Left ventricle myocardium inferior (tissue), 1 donor: ENCODE measurements around the gene ELP4. TPM values are rescaled to one million over a fixed set of nuclear protein-coding genes. Genes with fewer than 3 reads are reported as not detected.

Experiments used
- DNase-seq: peaks from one replicate; pipeline ENCODE4 v3.0.0-alpha.2; 2020
- H3K27ac ChIP-seq: fragments of 200-600 bp; replicated peaks from 2 replicates; pipeline ENCODE4 v1.8.0; 2021
- H3K27me3 ChIP-seq: fragments of 200-600 bp; 2 replicates; pipeline ENCODE4 v1.8.0; 2021; ENCODE audit warnings: low read depth
- H3K36me3 ChIP-seq: fragments of 200-600 bp; 2 replicates; pipeline ENCODE4 v1.8.0; 2021
- H3K4me1 ChIP-seq: fragments of 200-600 bp; 2 replicates; pipeline ENCODE4 v1.8.0; 2021
- H3K4me3 ChIP-seq: fragments of 200-600 bp; 2 replicates; pipeline ENCODE4 v1.8.0; 2021; ENCODE audit warnings: mild to moderate bottlenecking, moderate library complexity
- H3K9me3 ChIP-seq: fragments of 200-600 bp; replicated peaks from 2 replicates; pipeline ENCODE4 v1.8.0; 2021
- intact Hi-C: fragments of 100-400 bp; cut with micrococcal nuclease; formaldehyde crosslinking; loops from one replicate; pipeline ENCODE4 v1.11.0; 2022
- total RNA-seq: library from RNA; stranded (reverse); fragmentation: NEBNext Ultra II Directional; extraction: Animal tissue kit (Norgen Biotek cat#: 25700); gene quantifications from one replicate; pipeline ENCODE4 v1.2.1, GENCODE V29; 2021
- TF ChIP-seq, protein P1 (sequence below): fragments of 200-600 bp; IDR thresholded peaks from 2 replicates; pipeline ENCODE4 v1.8.0; 2021; ENCODE audit warnings: antibody characterized with exemption, mild to moderate bottlenecking, borderline replicate concordance
- donor health status: DM: no; HTN: yes; CAD: no; lungs with severe emphysema.

Gene ELP4
- total RNA-seq, 1 donor from 2014 or later = 13.6 TPM

DNA sequence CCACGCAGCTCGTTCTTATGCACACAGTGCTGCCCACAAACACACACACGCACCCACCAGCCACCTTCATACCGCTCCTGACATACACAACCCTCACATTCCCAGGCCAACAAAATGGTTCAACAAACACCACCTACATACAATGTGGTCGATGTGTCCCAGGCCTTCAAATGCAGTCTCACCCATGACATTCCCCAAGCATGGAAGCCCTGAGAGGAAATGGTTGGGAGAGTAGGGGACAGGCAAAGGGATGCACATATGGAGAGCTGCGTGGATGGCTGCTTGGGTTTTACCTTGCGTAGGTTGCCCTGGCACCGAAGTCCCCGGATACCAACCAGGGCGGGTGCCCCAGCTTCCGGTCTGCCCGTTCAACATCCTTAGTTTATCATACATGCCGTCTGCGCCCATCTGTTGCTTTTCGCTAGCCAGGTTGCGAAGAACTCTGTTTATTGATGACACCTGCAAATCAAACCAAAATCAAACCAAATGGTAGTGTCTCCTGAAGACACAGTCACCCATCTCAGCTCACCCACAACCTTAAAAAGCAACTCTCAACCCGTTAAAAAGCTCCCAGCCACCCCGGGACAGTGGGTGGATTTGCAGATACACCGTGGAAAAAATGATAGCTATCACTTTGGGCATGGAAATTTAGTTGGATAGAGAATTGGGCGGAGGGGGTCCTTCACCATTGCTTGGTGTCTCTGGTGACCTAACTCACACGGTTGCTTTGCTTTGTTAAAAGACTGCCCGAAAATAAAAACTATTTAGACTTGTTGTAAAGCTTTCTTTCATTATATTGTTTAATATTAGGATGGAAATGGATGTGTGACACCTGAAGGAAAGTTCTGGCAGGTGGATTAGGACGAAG is 291.1 kb downstream of the ELP4 start:
- intact Hi-C loops = no loop called here
- H3K4me3 ChIP-seq = no peak overlapping the region
- no peak overlapping the region for H3K27ac ChIP-seq
- H3K27me3 ChIP-seq = peaks cover 100% of the 10 kb centered on the region
- peaks cover 48% of the 10 kb centered on the region for H3K4me1 ChIP-seq
- TF ChIP-seq, protein P1, sequence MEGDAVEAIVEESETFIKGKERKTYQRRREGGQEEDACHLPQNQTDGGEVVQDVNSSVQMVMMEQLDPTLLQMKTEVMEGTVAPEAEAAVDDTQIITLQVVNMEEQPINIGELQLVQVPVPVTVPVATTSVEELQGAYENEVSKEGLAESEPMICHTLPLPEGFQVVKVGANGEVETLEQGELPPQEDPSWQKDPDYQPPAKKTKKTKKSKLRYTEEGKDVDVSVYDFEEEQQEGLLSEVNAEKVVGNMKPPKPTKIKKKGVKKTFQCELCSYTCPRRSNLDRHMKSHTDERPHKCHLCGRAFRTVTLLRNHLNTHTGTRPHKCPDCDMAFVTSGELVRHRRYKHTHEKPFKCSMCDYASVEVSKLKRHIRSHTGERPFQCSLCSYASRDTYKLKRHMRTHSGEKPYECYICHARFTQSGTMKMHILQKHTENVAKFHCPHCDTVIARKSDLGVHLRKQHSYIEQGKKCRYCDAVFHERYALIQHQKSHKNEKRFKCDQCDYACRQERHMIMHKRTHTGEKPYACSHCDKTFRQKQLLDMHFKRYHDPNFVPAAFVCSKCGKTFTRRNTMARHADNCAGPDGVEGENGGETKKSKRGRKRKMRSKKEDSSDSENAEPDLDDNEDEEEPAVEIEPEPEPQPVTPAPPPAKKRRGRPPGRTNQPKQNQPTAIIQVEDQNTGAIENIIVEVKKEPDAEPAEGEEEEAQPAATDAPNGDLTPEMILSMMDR = no peak
- no peaks in the 10 kb centered on the region for H3K36me3 ChIP-seq
- no peak for DNase-seq
- no peaks in the 10 kb centered on the region for H3K9me3 ChIP-seq

DNA sequence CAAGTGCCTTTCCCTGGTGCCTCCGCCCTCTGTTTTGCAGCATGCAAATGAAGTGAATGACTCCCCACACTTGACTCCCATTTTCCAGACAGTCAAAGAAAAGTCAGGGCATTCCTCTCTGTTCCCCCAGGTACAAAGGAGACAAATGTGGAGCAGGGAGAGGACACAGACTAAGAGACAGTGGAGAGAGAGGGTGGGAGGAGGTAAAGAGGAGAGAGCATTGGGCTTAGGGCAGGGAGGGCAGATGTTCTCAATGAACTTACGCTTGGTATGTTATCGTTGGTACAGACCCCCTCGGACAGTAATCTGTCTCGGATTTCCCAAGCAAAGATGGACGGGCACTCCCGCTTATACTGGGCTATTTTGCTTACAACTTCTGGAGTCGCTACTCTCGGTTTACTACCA is 291.7 kb downstream of the ELP4 start:
- peaks cover 54% of the 10 kb centered on the region for H3K4me1 ChIP-seq
- H3K27ac ChIP-seq = no peak overlapping the region
- no peaks in the 10 kb centered on the region for H3K36me3 ChIP-seq
- H3K27me3 ChIP-seq = peaks cover 100% of the 10 kb centered on the region
- DNase-seq = no peak
- no peak overlapping the region for H3K4me3 ChIP-seq
- H3K9me3 ChIP-seq = no peaks in the 10 kb centered on the region
- intact Hi-C loops = no loop called here
- TF ChIP-seq, protein P1 = no peak

DNA sequence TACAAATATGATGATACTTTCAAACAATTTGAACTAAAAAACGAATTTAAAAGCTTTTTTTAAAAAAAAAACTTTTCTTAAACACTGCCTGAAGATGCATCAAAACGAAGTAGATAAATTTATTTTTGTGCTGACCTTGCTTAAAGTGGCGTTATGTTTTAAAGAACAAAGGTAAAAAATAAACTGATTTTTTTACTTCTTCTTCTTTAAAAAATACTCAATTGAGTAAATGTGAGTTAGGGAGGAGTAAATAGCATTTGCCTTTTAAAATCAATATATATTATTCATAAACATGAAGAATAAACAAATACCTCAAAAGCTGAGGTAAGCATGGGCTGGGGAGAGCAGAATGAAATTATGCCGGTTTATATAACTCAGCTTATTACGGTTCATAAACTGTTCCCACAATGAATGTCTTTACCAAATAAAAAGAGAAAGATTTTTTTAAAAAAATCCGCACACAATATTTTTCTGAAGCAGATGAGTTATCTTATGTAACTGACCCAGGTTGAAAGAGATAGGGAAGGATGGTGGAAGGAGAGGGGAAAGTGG is 292.5 kb downstream of the ELP4 start:
- Histone ChIP-seq H3K9me3 (no peaks in the 10 kb centered on the region), H3K27ac (no peak overlapping the region), H3K4me1 (peaks cover 54% of the 10 kb centered on the region), H3K36me3 (no peaks in the 10 kb centered on the region), H3K4me3 (no peak overlapping the region), H3K27me3 (peaks cover 100% of the 10 kb centered on the region)
- TF ChIP-seq, protein P1 = no peak
- DNase-seq = no peak
- intact Hi-C loops = no loop called here

DNA sequence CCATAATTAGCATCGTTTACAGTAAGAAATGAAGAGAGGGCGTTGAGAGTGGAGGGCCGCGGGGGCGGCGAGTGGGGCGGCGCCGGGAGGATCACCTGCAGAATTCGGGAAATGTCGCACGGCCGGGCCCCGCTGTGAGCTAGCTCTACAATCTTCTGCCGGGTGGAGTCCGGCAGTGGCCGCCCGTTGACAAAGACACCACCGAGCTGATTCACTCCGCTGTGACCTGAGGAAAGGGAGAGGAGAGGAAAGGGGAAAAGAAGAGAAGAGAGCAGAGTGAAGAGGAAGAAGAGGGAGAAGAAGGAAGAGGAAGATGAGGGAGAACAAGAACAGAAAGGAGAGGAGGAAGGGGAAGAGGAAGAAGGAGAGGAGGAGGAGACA is 293.0 kb downstream of the ELP4 start:
- intact Hi-C loops = no loop called here
- Histone ChIP-seq H3K27me3 (peaks cover 100% of the 10 kb centered on the region), H3K4me1 (peaks cover 49% of the 10 kb centered on the region), H3K27ac (no peak overlapping the region), H3K36me3 (no peaks in the 10 kb centered on the region), H3K4me3 (no peak overlapping the region), H3K9me3 (no peaks in the 10 kb centered on the region)
- no peak for DNase-seq
- TF ChIP-seq, protein P1 = no peak

DNA sequence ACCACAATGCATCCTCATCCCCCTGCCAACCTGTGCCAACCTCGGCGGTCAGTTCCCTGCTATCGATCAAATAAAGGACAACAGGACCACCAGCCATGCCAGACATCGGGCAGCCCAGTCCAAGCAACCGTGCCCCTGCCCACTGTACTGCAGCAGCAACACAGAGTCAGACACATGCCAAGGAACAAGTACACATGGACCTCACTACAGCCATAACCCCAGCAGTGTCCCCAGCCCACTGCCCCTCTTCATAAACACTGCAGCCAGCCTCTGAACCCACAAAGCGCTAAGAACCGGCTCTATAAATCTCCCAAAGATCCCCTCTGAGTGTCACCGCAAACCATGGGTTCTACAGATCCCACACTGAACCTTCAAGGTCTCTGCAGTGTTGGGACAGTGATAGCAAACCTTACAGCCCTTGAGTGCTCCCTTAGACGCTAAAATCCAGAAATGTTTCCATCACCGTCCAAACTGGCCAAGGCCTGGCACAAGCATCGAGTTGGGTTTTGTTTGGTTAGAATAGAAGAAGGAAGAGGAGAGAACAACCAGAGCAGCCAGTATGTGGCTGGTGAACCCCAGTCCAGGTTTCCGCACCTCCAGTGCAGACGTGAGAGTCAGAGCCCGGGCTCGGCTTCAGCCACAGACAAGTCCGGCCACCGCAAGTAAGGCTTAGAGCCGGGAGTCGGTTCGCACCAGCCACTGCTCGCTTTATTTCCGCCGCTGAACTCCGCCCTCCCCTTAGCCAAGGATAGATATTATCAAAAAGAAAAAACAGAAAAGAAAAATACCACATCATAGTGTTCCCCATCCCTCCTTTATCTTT is 293.6 kb downstream of the ELP4 start:
- no peaks in the 10 kb centered on the region for H3K36me3 ChIP-seq
- TF ChIP-seq, protein P1 = no peak
- no peak for DNase-seq
- H3K9me3 ChIP-seq = no peaks in the 10 kb centered on the region
- H3K27me3 ChIP-seq = peaks cover 100% of the 10 kb centered on the region
- intact Hi-C loops = no loop called here
- no peak overlapping the region for H3K27ac ChIP-seq
- H3K4me3 ChIP-seq = no peak overlapping the region
- peaks cover 43% of the 10 kb centered on the region for H3K4me1 ChIP-seq
